DMS114 treated with DMSO at 0.1 percent for 48 hours (cell line): ENCODE data around the gene CENPU.

Experiments used
- DNase-seq: peaks from one replicate; lab custom pipeline; 2025; ENCODE audit not compliant: unreplicated experiment; lab: John Stamatoyannopoulos, UW

CENPU gene

DNA sequence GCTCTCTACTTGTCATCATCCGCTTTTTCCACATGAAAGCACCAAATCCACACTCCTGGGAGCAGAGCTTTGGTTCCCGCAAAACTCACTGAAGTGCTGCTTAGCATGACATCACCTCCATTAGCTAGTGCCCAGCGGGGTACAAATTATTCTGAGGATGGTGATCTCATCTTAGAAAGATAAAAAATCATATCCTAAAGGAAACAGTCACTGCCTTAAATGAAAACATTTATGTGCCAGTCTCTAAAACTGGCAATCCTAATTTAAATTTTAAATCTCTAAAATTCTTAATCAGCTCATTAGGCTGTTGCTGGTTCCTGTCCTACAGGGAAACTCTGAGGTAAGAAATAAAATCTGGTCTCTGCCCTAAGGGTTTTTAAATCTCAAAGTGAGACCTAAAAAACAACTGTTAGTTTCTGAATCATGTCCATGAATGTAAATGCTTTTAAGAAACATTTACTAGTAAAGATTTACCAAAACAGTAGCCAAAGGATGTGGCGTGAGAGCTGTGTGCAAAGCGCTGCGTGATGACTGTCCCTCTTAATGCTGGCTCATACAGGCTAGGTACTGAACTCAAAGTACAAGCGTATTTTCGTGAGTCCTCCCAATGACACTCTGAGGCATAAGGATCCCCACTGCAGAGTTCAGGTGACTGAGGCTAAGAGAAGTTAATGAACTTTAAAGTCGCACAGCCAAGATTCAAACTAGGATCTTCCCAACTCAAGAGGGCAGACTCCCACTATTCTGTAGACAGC, 89.2 kb downstream of the CENPU start:
- DNase-seq: no peak
